Left lung (tissue), 10 donors: ENCODE data around the gene PIN1. TPM values are rescaled to one million over a fixed set of nuclear protein-coding genes. Genes with fewer than 3 reads are reported as not detected.

Experiments used
- ATAC-seq: fragments of 200-7000 bp; cut with Tn5 transposase; one replicate; pipeline ENCODE4 v1.9.1; 2020; ENCODE audit warnings: moderate library complexity
- DNase-seq, 4 donors: peaks; one replicate each; pipeline ENCODE4 v3.0.0-alpha.2; 2013 to 2020
- H3K27ac ChIP-seq, 2 donors: fragments of 200-600 bp; sonication (generic) in 1 of 2; one replicate each; pipeline versions ENCODE4 v1.5.0 to v1.8.0; 2020 to 2021
- H3K27me3 ChIP-seq, 2 donors: fragments of 200-600 bp; sonication (generic) in 1 of 2; one replicate each; pipeline versions ENCODE4 v1.5.0 to v1.8.0; 2020 to 2021
- H3K36me3 ChIP-seq, 2 donors: fragments of 200-600 bp; sonication (generic) in 1 of 2; one replicate each; pipeline versions ENCODE4 v1.5.0 to v1.8.0; 2020 to 2021
- H3K4me1 ChIP-seq, 2 donors: fragments of 200-600 bp; one replicate each; pipeline ENCODE4 v1.8.0; 2021
- H3K4me3 ChIP-seq, 2 donors: fragments of 200-600 bp; sonication (generic) in 1 of 2; one replicate each; pipeline versions ENCODE4 v1.5.0 to v1.8.0; 2020 to 2021; ENCODE audit warnings: mild to moderate bottlenecking in 1 of 2
- H3K9me3 ChIP-seq, 2 donors: fragments of 200-600 bp; sonication (generic) in 1 of 2; one replicate each; pipeline versions ENCODE4 v1.5.0 to v1.8.0; 2020 to 2021
- CTCF ChIP-seq, 2 donors: fragments of 200-600 bp; sonication (generic) in 1 of 2; IDR thresholded peaks; one replicate each; pipeline versions ENCODE4 v1.5.0 to v1.8.0; 2021; ENCODE audit warnings: antibody characterized with exemption in 2 of 2
- intact Hi-C, 2 donors: fragments of 100-400 bp; cut with DNase I; formaldehyde crosslinking; loops; one replicate each; pipeline versions ENCODE4 v1.11.2 to v1.14.2; 2022
- polyA plus RNA-seq, 6 donors: library from polyadenylated mRNA; unstranded; fragments of 120-200 nt; gene quantifications; one replicate each; pipeline ENCODE4 v1.2.1, GENCODE V29; 2013; ENCODE audit not compliant: insufficient read length in 6 of 6
- total RNA-seq, 2 donors: library from RNA; stranded (reverse); fragmentation: NEBNext Ultra II Directional; extraction: Animal tissue kit (Norgen Biotek cat#: 25700); gene quantifications; one replicate each; pipeline ENCODE4 v1.2.1, GENCODE V29; 2021
- donor health status: DM: no; HTN: yes; CAD: no.
- donor health status: DM: no; HTN: no; CAD: no.

PIN1 gene
- total and polyA plus RNA-seq, 8 donors: 43.1 to 67.2 (median 56.6) TPM

GRCh38 chr19:9878511-9879196 lies 43.5 kb downstream of the PIN1 start:
- H3K27me3 ChIP-seq: no peaks in the 10 kb centered on the region
- no peaks in the 10 kb centered on the region for H3K9me3 ChIP-seq
- H3K36me3 ChIP-seq: no peaks in the 10 kb centered on the region
- H3K4me3 ChIP-seq: no peak overlapping the region
- DNase-seq (no peak), ATAC-seq (no peak)
- TF ChIP-seq CTCF (IDR thresholded peaks at IDR 0.05): no peak
- intact Hi-C loops: no loop called here
- no peak overlapping the region for H3K27ac ChIP-seq
- no peaks in the 10 kb centered on the region for H3K4me1 ChIP-seq

- Histone ChIP-seq H3K36me3 (no peaks in the 10 kb centered on the region), H3K27ac (no peak overlapping the region), H3K4me3 (no peak overlapping the region), H3K27me3 (no peaks in the 10 kb centered on the region), H3K4me1 (no peaks in the 10 kb centered on the region), H3K9me3 (no peaks in the 10 kb centered on the region)
- no peak for DNase-seq
- ATAC-seq: no peak
- TF ChIP-seq CTCF (IDR thresholded peaks at IDR 0.05): no peak
- intact Hi-C loops: no loop called here
These were observed 46.6 kb downstream of the PIN1 start for GRCh38 chr19:9881720-9882119.

GRCh38 chr19:9883231-9883758 lies 48.2 kb downstream of the PIN1 start:
- no peaks in the 10 kb centered on the region for H3K36me3 ChIP-seq
- peak in 1 of 4 donors; percentile 4 for DNase-seq
- no peaks in the 10 kb centered on the region for H3K4me1 ChIP-seq
- no peak for TF ChIP-seq CTCF (IDR thresholded peaks at IDR 0.05)
- H3K4me3 ChIP-seq: no peak overlapping the region
- no peak for ATAC-seq
- no peaks in the 10 kb centered on the region for H3K27me3 ChIP-seq
- H3K9me3 ChIP-seq: no peaks in the 10 kb centered on the region
- intact Hi-C loops: no loop called here
- no peak overlapping the region for H3K27ac ChIP-seq

- ATAC-seq (no peak), DNase-seq (no peak)
- no peak for TF ChIP-seq CTCF (IDR thresholded peaks at IDR 0.05)
- H3K36me3 ChIP-seq: no peaks in the 10 kb centered on the region
- H3K9me3 ChIP-seq: no peaks in the 10 kb centered on the region
- H3K4me3 ChIP-seq: no peak overlapping the region
- no peak overlapping the region for H3K27ac ChIP-seq
- H3K27me3 ChIP-seq: no peaks in the 10 kb centered on the region
- no peaks in the 10 kb centered on the region for H3K4me1 ChIP-seq
- intact Hi-C loops: no loop called here
These were observed 48.6 kb downstream of the PIN1 start for GRCh38 chr19:9883764-9884163.

- Histone ChIP-seq H3K36me3 (no peaks in the 10 kb centered on the region), H3K4me3 (no peak overlapping the region), H3K9me3 (no peaks in the 10 kb centered on the region), H3K27me3 (no peaks in the 10 kb centered on the region), H3K27ac (no peak overlapping the region), H3K4me1 (no peaks in the 10 kb centered on the region)
- peak in 1 of 2 donors; percentile 18 for TF ChIP-seq CTCF (IDR thresholded peaks at IDR 0.05)
- DNase-seq: peak in 2 of 4 donors; percentile 10 to 45
- intact Hi-C loops: no loop called here
- ATAC-seq: peak; percentile 38
These were observed 50.0 kb downstream of the PIN1 start for GRCh38 chr19:9885077-9885552.
